Tibial nerve (tissue), 4 donors: Measurements from ENCODE around the gene QSOX2. TPM values are rescaled to one million over a fixed set of nuclear protein-coding genes. Genes with fewer than 3 reads are reported as not detected.

Experiments
- DNase-seq, 2 donors: peaks; one replicate each; pipeline ENCODE4 v3.0.0-alpha.2; 2019; ENCODE audit warnings: low spot score in 2 of 2
- H3K27ac ChIP-seq, 4 donors: fragments of 200-600 bp; sonication (generic) in 3 of 4; one replicate each; pipeline ENCODE4 v1.5.1; 2017 to 2019; ENCODE audit warnings: mild to moderate bottlenecking in 1 of 4
- H3K27me3 ChIP-seq, 2 donors: fragments of 200-600 bp; sonication (generic) in 1 of 2; one replicate each; pipeline versions ENCODE4 v1.5.1 to v1.6.0; 2017 to 2019
- H3K36me3 ChIP-seq, 3 donors: fragments of 200-600 bp; sonication (generic); one replicate each; pipeline ENCODE4 v1.5.1; 2018 to 2019
- H3K4me1 ChIP-seq, 4 donors: fragments of 200-600 bp; sonication (generic) in 3 of 4; one replicate each; pipeline ENCODE4 v1.5.1; 2017 to 2019
- H3K4me3 ChIP-seq, 4 donors: fragments of 200-600 bp; sonication (generic) in 3 of 4; one replicate each; pipeline ENCODE4 v1.5.1; 2017 to 2019; ENCODE audit warnings: mild to moderate bottlenecking in 1 of 4, moderate library complexity in 1 of 4
- H3K9me3 ChIP-seq, 4 donors: fragments of 200-600 bp; sonication (generic) in 3 of 4; one replicate each; pipeline ENCODE4 v1.5.1; 2017 to 2019
- CTCF ChIP-seq, 5 experiments: fragments of 200-600 bp in 3 of 5; fragments of 450-650 bp in 2 of 5; sonication (generic) in 3 of 5; IDR thresholded peaks; one replicate each; pipeline ENCODE4 v1.5.1; 2016 to 2019; ENCODE audit warnings: antibody characterized with exemption in 5 of 5, mild to moderate bottlenecking in 3 of 5, moderate library complexity in 2 of 5
- EP300 ChIP-seq, 2 donors: sonication (generic); formaldehyde crosslinking; IDR thresholded peaks; one replicate each; pipeline ENCODE4 v1.6.1; 2017; ENCODE audit warnings: antibody characterized with exemption in 2 of 2, mild to moderate bottlenecking in 1 of 2
- POLR2A ChIP-seq, 2 donors: fragments of 450-650 bp; IDR thresholded peaks; one replicate each; pipeline ENCODE4 v1.6.1; 2017; ENCODE audit warnings: antibody characterized with exemption in 2 of 2, mild to moderate bottlenecking in 2 of 2, moderate library complexity in 2 of 2
- WGBS, 2 donors: methylation state at CpG; one replicate each; pipeline ENCODE4 v1.1.5; 2018; 5-methylcytosine and 5-hydroxymethylcytosine counted together
- total RNA-seq, 4 donors: library from RNA; depleted of rRNA; stranded (reverse); fragments of >200 nt; gene quantifications; one replicate each; pipeline ENCODE4 v1.1.0, GENCODE V29; 2016

The QSOX2 gene
- total RNA-seq, 4 donors from 2014 or later: 10.2 to 16.8 (median 11.8) TPM

- H3K4me3 ChIP-seq: no peak overlapping the region
- H3K27me3 ChIP-seq: peaks cover 0 to 96% of the 10 kb centered on the region in 2 donors
- DNase-seq: no peak
- WGBS, 2 donors: 10% methylated on average over 34 to 50 of the region's 71 CpGs
- no peaks in the 10 kb centered on the region for H3K36me3 ChIP-seq
- TF ChIP-seq CTCF (IDR thresholded peaks at IDR 0.05): no peak
- TF ChIP-seq POLR2A (IDR thresholded peaks at IDR 0.05): no peak
- H3K9me3 ChIP-seq: no peaks in the 10 kb centered on the region
- no peak overlapping the region for H3K27ac ChIP-seq
- H3K4me1 ChIP-seq: peaks cover 0 to 28% (median 0%) of the 10 kb centered on the region in 4 donors
These were observed 46.0 kb downstream of the QSOX2 start for GRCh38 chr9:136199391-136200288.

- Histone ChIP-seq H3K27ac (no peak overlapping the region), H3K27me3 (peaks cover 0 to 95% of the 10 kb centered on the region in 2 donors), H3K9me3 (no peaks in the 10 kb centered on the region), H3K4me1 (peaks cover 0 to 29% (median 0%) of the 10 kb centered on the region in 4 donors), H3K36me3 (no peaks in the 10 kb centered on the region), H3K4me3 (no peak overlapping the region)
- no peak for DNase-seq
- WGBS, 2 donors: 0 to 1% methylated on average over 7 to 12 of the region's 62 CpGs
- TF ChIP-seq POLR2A (IDR thresholded peaks at IDR 0.05) (no peak), CTCF (IDR thresholded peaks at IDR 0.05) (no peak), EP300 (IDR thresholded peaks at IDR 0.05) (no peak)
These were observed 47.0 kb downstream of the QSOX2 start for GRCh38 chr9:136198605-136199083.

GRCh38 chr9:136197930-136198604, 47.5 kb downstream of the QSOX2 start:
- H3K27me3 ChIP-seq: peaks cover 0 to 93% of the 10 kb centered on the region in 2 donors
- no peak overlapping the region for H3K27ac ChIP-seq
- peaks cover 0 to 30% (median 0%) of the 10 kb centered on the region in 4 donors for H3K4me1 ChIP-seq
- 4 to 7% methylated on average over 16 to 18 of the region's 18 CpGs for WGBS, 2 donors
- H3K4me3 ChIP-seq: no peak overlapping the region
- DNase-seq: no peak
- H3K9me3 ChIP-seq: no peaks in the 10 kb centered on the region
- no peaks in the 10 kb centered on the region for H3K36me3 ChIP-seq
- TF ChIP-seq POLR2A (IDR thresholded peaks at IDR 0.05) (no peak), EP300 (IDR thresholded peaks at IDR 0.05) (no peak), CTCF (IDR thresholded peaks at IDR 0.05) (no peak)

GRCh38 chr9:136197084-136197875, 48.3 kb downstream of the QSOX2 start:
- Histone ChIP-seq H3K4me3 (no peak overlapping the region), H3K36me3 (no peaks in the 10 kb centered on the region), H3K27ac (no peak overlapping the region), H3K4me1 (peaks cover 0 to 38% (median 0%) of the 10 kb centered on the region in 4 donors), H3K27me3 (peaks cover 0 to 95% of the 10 kb centered on the region in 2 donors), H3K9me3 (no peaks in the 10 kb centered on the region)
- 6 to 10% methylated on average over 12 to 21 of the region's 35 CpGs for WGBS, 2 donors
- no peak for TF ChIP-seq EP300 (IDR thresholded peaks at IDR 0.05)
- no peak for TF ChIP-seq CTCF (IDR thresholded peaks at IDR 0.05)
- no peak for TF ChIP-seq POLR2A (IDR thresholded peaks at IDR 0.05)
- DNase-seq: no peak
